ENCODE results near the gene APOLD1.

Gene APOLD1

GRCh38 chr12:12791756-12792369 lies 6.4 kb downstream of the APOLD1 start:
- Histone ChIP-seq H3K27ac (replicated peaks) (no peak overlapping the region), H3K27me3 (ENCODE audit: insufficient read depth, poor library complexity, severe bottlenecking) (no peaks in the 10 kb centered on the region), H3K4me3 (replicated peaks; ENCODE audit: insufficient read depth, low read length) (no peak overlapping the region)
- TF ChIP-seq CTCF (IDR thresholded peaks at IDR 0.05; ENCODE audit: insufficient read depth, low read length) (no peak), REST (IDR thresholded peaks at IDR 0.05; ENCODE audit: insufficient replicate concordance, low read depth) (no peak), GABPA (IDR thresholded peaks at IDR 0.05; ENCODE audit: low read depth) (no peak), SPI1 (IDR thresholded peaks at IDR 0.05; ENCODE audit: borderline replicate concordance, low read depth) (no peak), POLR2AphosphoS5 (IDR thresholded peaks at IDR 0.05; ENCODE audit: low read depth) (no peak)
- DNase-seq (ENCODE audit: low read depth in 1 of 2, low spot score in 1 of 2), result no peak

GRCh38 chr12:12792421-12792820 lies 7.0 kb downstream of the APOLD1 start:
- no peak for TF ChIP-seq POLR2AphosphoS5 (IDR thresholded peaks at IDR 0.05; ENCODE audit: low read depth)
- TF ChIP-seq GABPA (IDR thresholded peaks at IDR 0.05; ENCODE audit: low read depth), result no peak
- no peak for TF ChIP-seq SPI1 (IDR thresholded peaks at IDR 0.05; ENCODE audit: borderline replicate concordance, low read depth)
- Histone ChIP-seq H3K27me3 (ENCODE audit: insufficient read depth, poor library complexity, severe bottlenecking) (no peaks in the 10 kb centered on the region), H3K27ac (replicated peaks) (no peak overlapping the region), H3K4me3 (replicated peaks; ENCODE audit: insufficient read depth, low read length) (no peak overlapping the region)
- DNase-seq (ENCODE audit: low read depth in 1 of 2, low spot score in 1 of 2), result no peak

- no peak for DNase-seq (ENCODE audit: low read depth in 1 of 2, low spot score in 1 of 2)
- H3K27ac ChIP-seq (replicated peaks), result no peak overlapping the region
- TF ChIP-seq SPI1 (IDR thresholded peaks at IDR 0.05; ENCODE audit: borderline replicate concordance, low read depth), result no peak
- no peak for TF ChIP-seq GABPA (IDR thresholded peaks at IDR 0.05; ENCODE audit: low read depth)
- no peak for TF ChIP-seq CTCF (IDR thresholded peaks at IDR 0.05; ENCODE audit: insufficient read depth, low read length)
- TF ChIP-seq POLR2AphosphoS5 (IDR thresholded peaks at IDR 0.05; ENCODE audit: low read depth), result no peak
- no peak for TF ChIP-seq REST (IDR thresholded peaks at IDR 0.05; ENCODE audit: insufficient replicate concordance, low read depth)
- H3K27me3 ChIP-seq (ENCODE audit: insufficient read depth, poor library complexity, severe bottlenecking), result no peaks in the 10 kb centered on the region
- H3K4me3 ChIP-seq (replicated peaks; ENCODE audit: insufficient read depth, low read length), result no peak overlapping the region
Observed at GRCh38 chr12:12794686-12795085, 9.2 kb downstream of the APOLD1 start.

GRCh38 chr12:12796171-12796570 lies 10.7 kb downstream of the APOLD1 start:
- Histone ChIP-seq H3K27ac (replicated peaks) (no peak overlapping the region), H3K27me3 (ENCODE audit: insufficient read depth, poor library complexity, severe bottlenecking) (no peaks in the 10 kb centered on the region), H3K4me3 (replicated peaks; ENCODE audit: insufficient read depth, low read length) (no peak overlapping the region)
- TF ChIP-seq REST (IDR thresholded peaks at IDR 0.05; ENCODE audit: insufficient replicate concordance, low read depth), result no peak
- TF ChIP-seq CTCF (IDR thresholded peaks at IDR 0.05; ENCODE audit: insufficient read depth, low read length), result no peak
- no peak for TF ChIP-seq POLR2AphosphoS5 (IDR thresholded peaks at IDR 0.05; ENCODE audit: low read depth)
- TF ChIP-seq SPI1 (IDR thresholded peaks at IDR 0.05; ENCODE audit: borderline replicate concordance, low read depth), result no peak
- no peak for TF ChIP-seq GABPA (IDR thresholded peaks at IDR 0.05; ENCODE audit: low read depth)
- DNase-seq (ENCODE audit: low read depth in 1 of 2, low spot score in 1 of 2), result no peak

All from HL-60 (cell line).